ENCODE results near the gene RNPS1. TPM values are rescaled to one million over a fixed set of nuclear protein-coding genes. Genes with fewer than 3 reads are reported as not detected.
"Not testable (repeated sequence)": the region's sequence is repeated elsewhere in the genome, so short reads cannot be mapped to it uniquely, and the experiment has no call there.

Gene RNPS1
- total RNA-seq, 2 experiments from 2014 or later = 310 to 324 TPM

GRCh38 chr16:2240331-2240730 is 27.6 kb downstream of the RNPS1 start:
- H3K36me3 Mint-ChIP-seq; H3K4me3 Mint-ChIP-seq; ATAC-seq; DNase-seq; H3K9me3 Mint-ChIP-seq (ENCODE audit: low read depth); H3K27me3 Mint-ChIP-seq; H3K4me1 Mint-ChIP-seq; CTCF ChIA-PET; H3K27ac Mint-ChIP-seq: not testable (repeated sequence)

GRCh38 chr16:2238838-2239675 is 28.9 kb downstream of the RNPS1 start:
- Mint-ChIP-seq H3K4me1 (no peaks in the 10 kb centered on the region), H3K9me3 (ENCODE audit: low read depth) (no peaks in the 10 kb centered on the region), H3K27ac (no peak overlapping the region), H3K36me3 (peaks cover 6% of the 10 kb centered on the region), H3K4me3 (no peak overlapping the region), H3K27me3 (no peaks in the 10 kb centered on the region)
- ATAC-seq (no peak), DNase-seq (no peak)
- CTCF ChIA-PET = interaction anchor here (1.0 kb wide), 1 partner anchor 13 kb away, joined by 8 read pairs; the partner anchor contains the start of gene ECI1

- Mint-ChIP-seq H3K9me3 (ENCODE audit: low read depth) (no peaks in the 10 kb centered on the region), H3K27ac (no peak overlapping the region), H3K4me1 (no peaks in the 10 kb centered on the region), H3K4me3 (no peak overlapping the region), H3K27me3 (no peaks in the 10 kb centered on the region), H3K36me3 (peaks cover 6% of the 10 kb centered on the region)
- no peak for ATAC-seq
- no peak for DNase-seq
- CTCF ChIA-PET = interaction anchor here (1.0 kb wide), 1 partner anchor 13 kb away, joined by 8 read pairs; the partner anchor contains the start of gene ECI1
These were observed 29.6 kb downstream of the RNPS1 start for GRCh38 chr16:2238150-2238837.

- Mint-ChIP-seq H3K36me3 (peaks cover 6% of the 10 kb centered on the region), H3K4me1 (no peaks in the 10 kb centered on the region), H3K9me3 (ENCODE audit: low read depth) (no peaks in the 10 kb centered on the region), H3K27me3 (no peaks in the 10 kb centered on the region), H3K27ac (no peak overlapping the region), H3K4me3 (no peak overlapping the region)
- DNase-seq (no peak), ATAC-seq (no peak)
- CTCF ChIA-PET = no interaction called here
These were observed 30.3 kb downstream of the RNPS1 start for GRCh38 chr16:2237493-2238149.

GRCh38 chr16:2237102-2237482 is 30.8 kb downstream of the RNPS1 start:
- Mint-ChIP-seq H3K9me3 (ENCODE audit: low read depth) (no peaks in the 10 kb centered on the region), H3K4me1 (no peaks in the 10 kb centered on the region), H3K4me3 (no peak overlapping the region), H3K27ac (no peak overlapping the region), H3K36me3 (peaks cover 3% of the 10 kb centered on the region), H3K27me3 (no peaks in the 10 kb centered on the region)
- CTCF ChIA-PET = no interaction called here
- ATAC-seq = no peak
- no peak for DNase-seq

GRCh38 chr16:2236337-2237101 is 31.4 kb downstream of the RNPS1 start, which contains the start of gene DNASE1L2:
DNASE1L2 (plus strand) TSS chr16:2236444; CDS start chr16:2236817, 373 bp downstream.
- no peak within 1 kb of the TSS for H3K27ac Mint-ChIP-seq

GRCh38 chr16:2235695-2236336 is 32.1 kb downstream of the RNPS1 start:
- CTCF ChIA-PET = no interaction called here
- DNase-seq (no peak), ATAC-seq (no peak)
- Mint-ChIP-seq H3K4me3 (no peak overlapping the region), H3K27ac (no peak overlapping the region), H3K27me3 (no peaks in the 10 kb centered on the region), H3K9me3 (ENCODE audit: low read depth) (no peaks in the 10 kb centered on the region), H3K4me1 (no peaks in the 10 kb centered on the region), H3K36me3 (peaks cover 3% of the 10 kb centered on the region)

More at GRCh38 chr16:2236337-2237101, 31.4 kb downstream of the RNPS1 start, which contains the start of gene DNASE1L2:
- H3K9me3 Mint-ChIP-seq (ENCODE audit: low read depth) = no peaks in the 10 kb centered on the region
- H3K4me3 Mint-ChIP-seq = no peak within 1 kb of the TSS
- H3K4me1 Mint-ChIP-seq = no peaks in the 10 kb centered on the region
- no peaks in the 10 kb centered on the region for H3K27me3 Mint-ChIP-seq
- peaks cover 3% of the 10 kb centered on the region for H3K36me3 Mint-ChIP-seq
- CTCF ChIA-PET = no interaction called here
- DNase-seq = no peak
- ATAC-seq = no peak

- Mint-ChIP-seq H3K27ac (no peak overlapping the region), H3K27me3 (no peaks in the 10 kb centered on the region), H3K36me3 (peaks cover 3% of the 10 kb centered on the region), H3K4me3 (no peak overlapping the region), H3K9me3 (ENCODE audit: low read depth) (no peaks in the 10 kb centered on the region), H3K4me1 (no peaks in the 10 kb centered on the region)
- DNase-seq (no peak), ATAC-seq (no peak)
- CTCF ChIA-PET = no interaction called here
These were observed 32.7 kb downstream of the RNPS1 start for GRCh38 chr16:2235234-2235651.

- CTCF ChIA-PET = no interaction called here
- H3K9me3 Mint-ChIP-seq (ENCODE audit: low read depth) = no peaks in the 10 kb centered on the region
These were observed 33.1 kb downstream of the RNPS1 start for GRCh38 chr16:2234813-2235170.

GRCh38 chr16:2233872-2234812 is 33.8 kb downstream of the RNPS1 start:
- CTCF ChIA-PET = no interaction called here

More at GRCh38 chr16:2234813-2235170, 33.1 kb downstream of the RNPS1 start:
- Mint-ChIP-seq H3K4me3 (no peak overlapping the region), H3K27ac (no peak overlapping the region), H3K36me3 (peaks cover 3% of the 10 kb centered on the region), H3K27me3 (no peaks in the 10 kb centered on the region), H3K4me1 (no peaks in the 10 kb centered on the region)
- ATAC-seq (no peak), DNase-seq (no peak)

GRCh38 chr16:2233046-2233775 is 34.7 kb downstream of the RNPS1 start:
- Mint-ChIP-seq H3K27ac (no peak overlapping the region), H3K4me1 (no peaks in the 10 kb centered on the region), H3K4me3 (no peak overlapping the region), H3K9me3 (ENCODE audit: low read depth) (no peaks in the 10 kb centered on the region), H3K36me3 (peaks cover 3% of the 10 kb centered on the region), H3K27me3 (no peaks in the 10 kb centered on the region)
- CTCF ChIA-PET = no interaction called here
- ATAC-seq = no peak
- no peak for DNase-seq

More at GRCh38 chr16:2233872-2234812, 33.8 kb downstream of the RNPS1 start:
- Mint-ChIP-seq H3K9me3 (ENCODE audit: low read depth) (no peaks in the 10 kb centered on the region), H3K4me1 (no peaks in the 10 kb centered on the region), H3K36me3 (peaks cover 3% of the 10 kb centered on the region), H3K27me3 (no peaks in the 10 kb centered on the region), H3K27ac (no peak overlapping the region), H3K4me3 (no peak overlapping the region)
- ATAC-seq = no peak
- no peak for DNase-seq
